Measurements from ENCODE around the gene KIF6.

Gene KIF6

DNA sequence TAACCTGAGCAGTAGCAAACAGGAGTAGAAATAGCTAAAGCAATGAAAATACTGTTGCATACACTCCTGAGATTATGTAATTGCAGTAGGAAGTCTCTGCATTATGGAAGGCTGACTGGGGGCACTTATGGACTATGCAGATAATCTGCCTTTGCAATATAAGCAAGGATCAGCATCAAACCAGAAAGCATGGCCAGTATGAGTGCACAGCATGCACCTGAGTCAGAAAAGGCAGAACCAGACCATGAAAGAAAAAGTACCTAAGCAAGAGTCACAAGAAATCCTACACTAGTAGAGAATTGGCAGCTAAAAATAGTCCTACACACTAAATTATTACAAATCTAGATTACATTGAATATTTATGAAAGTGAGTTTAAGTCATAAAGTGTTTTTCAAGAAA, 164.3 kb downstream of the KIF6 start:
- no peak overlapping the region for H2AFZ ChIP-seq (ENCODE audit: low read depth, low read length, severe bottlenecking)
- H3K9me2 ChIP-seq (replicated peaks; ENCODE audit: insufficient read depth, low read length), result no peaks in the 10 kb centered on the region
- no peaks in the 10 kb centered on the region for H3K9me3 ChIP-seq (ENCODE audit: insufficient read depth, low read length)

DNA sequence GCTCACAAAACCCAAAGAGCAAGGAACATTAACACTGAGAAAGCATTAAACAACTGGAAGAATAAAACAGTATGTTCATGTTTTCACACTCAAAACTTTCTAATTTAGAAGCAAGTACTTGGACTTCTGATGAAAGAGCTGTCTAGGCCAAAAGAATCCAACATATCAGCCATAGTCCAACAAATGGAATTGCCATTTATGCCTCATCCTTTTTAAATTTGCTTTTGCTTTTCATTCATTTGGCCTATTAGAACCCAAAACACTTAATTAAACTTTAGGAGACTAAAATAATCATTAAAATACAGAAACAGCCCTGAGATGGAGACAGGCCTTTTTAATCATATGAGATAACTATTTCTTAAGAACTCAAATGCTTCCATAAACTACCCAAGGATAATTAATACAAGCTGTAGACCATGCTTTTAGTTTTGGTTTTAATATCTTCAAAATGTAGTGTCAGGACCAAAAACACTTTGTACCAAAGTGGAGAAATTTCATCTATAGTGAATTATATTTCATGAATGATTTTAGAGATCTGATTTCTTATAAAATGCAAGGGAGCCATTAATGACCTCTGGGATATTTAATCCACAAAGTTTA, 166.5 kb downstream of the KIF6 start:
- TF ChIP-seq EZH2phosphoT487 (conservative IDR thresholded peaks at IDR 0.05; ENCODE audit: low read length), result no peak
- TF ChIP-seq, protein P1, sequence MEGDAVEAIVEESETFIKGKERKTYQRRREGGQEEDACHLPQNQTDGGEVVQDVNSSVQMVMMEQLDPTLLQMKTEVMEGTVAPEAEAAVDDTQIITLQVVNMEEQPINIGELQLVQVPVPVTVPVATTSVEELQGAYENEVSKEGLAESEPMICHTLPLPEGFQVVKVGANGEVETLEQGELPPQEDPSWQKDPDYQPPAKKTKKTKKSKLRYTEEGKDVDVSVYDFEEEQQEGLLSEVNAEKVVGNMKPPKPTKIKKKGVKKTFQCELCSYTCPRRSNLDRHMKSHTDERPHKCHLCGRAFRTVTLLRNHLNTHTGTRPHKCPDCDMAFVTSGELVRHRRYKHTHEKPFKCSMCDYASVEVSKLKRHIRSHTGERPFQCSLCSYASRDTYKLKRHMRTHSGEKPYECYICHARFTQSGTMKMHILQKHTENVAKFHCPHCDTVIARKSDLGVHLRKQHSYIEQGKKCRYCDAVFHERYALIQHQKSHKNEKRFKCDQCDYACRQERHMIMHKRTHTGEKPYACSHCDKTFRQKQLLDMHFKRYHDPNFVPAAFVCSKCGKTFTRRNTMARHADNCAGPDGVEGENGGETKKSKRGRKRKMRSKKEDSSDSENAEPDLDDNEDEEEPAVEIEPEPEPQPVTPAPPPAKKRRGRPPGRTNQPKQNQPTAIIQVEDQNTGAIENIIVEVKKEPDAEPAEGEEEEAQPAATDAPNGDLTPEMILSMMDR (IDR thresholded peaks at IDR 0.05; ENCODE audit: insufficient read depth, low read length, poor library complexity, severe bottlenecking), result no peak
- Histone ChIP-seq H3K27me3 (ENCODE audit: low read length) (no peaks in the 10 kb centered on the region), H2AFZ (ENCODE audit: low read depth, low read length, severe bottlenecking) (no peak overlapping the region), H3K9ac (ENCODE audit: low read length) (no peak overlapping the region), H3K79me2 (ENCODE audit: insufficient read depth, low read length) (no peaks in the 10 kb centered on the region), H3K4me2 (ENCODE audit: low read depth, low read length, poor library complexity, severe bottlenecking) (no peak overlapping the region), H3K4me3 (ENCODE audit: insufficient read depth, low read length, poor library complexity, severe bottlenecking) (no peak overlapping the region), H4K20me1 (ENCODE audit: low read depth, low read length) (no peaks in the 10 kb centered on the region), H3K27ac (ENCODE audit: low read depth, low read length) (no peak overlapping the region), H3K36me3 (ENCODE audit: low read length) (no peaks in the 10 kb centered on the region), H3F3A (ENCODE audit: insufficient read depth) (no peaks in the 10 kb centered on the region), H3K9me2 (replicated peaks; ENCODE audit: insufficient read depth, low read length) (no peaks in the 10 kb centered on the region), H3K9me3 (ENCODE audit: insufficient read depth, low read length) (no peaks in the 10 kb centered on the region)

More for the DNA sequence above, 164.3 kb downstream of the KIF6 start:
- TF ChIP-seq, protein P1 (IDR thresholded peaks at IDR 0.05; ENCODE audit: insufficient read depth, low read length, poor library complexity, severe bottlenecking), result no peak
- TF ChIP-seq EZH2phosphoT487 (conservative IDR thresholded peaks at IDR 0.05; ENCODE audit: low read length), result no peak
- Histone ChIP-seq H3K27ac (ENCODE audit: low read depth, low read length) (no peak overlapping the region), H3K4me2 (ENCODE audit: low read depth, low read length, poor library complexity, severe bottlenecking) (no peak overlapping the region), H3K36me3 (ENCODE audit: low read length) (no peaks in the 10 kb centered on the region), H3K79me2 (ENCODE audit: insufficient read depth, low read length) (no peaks in the 10 kb centered on the region), H3K9ac (ENCODE audit: low read length) (no peak overlapping the region), H3K27me3 (ENCODE audit: low read length) (no peaks in the 10 kb centered on the region), H3F3A (ENCODE audit: insufficient read depth) (no peaks in the 10 kb centered on the region), H4K20me1 (ENCODE audit: low read depth, low read length) (no peaks in the 10 kb centered on the region), H3K4me3 (ENCODE audit: insufficient read depth, low read length, poor library complexity, severe bottlenecking) (no peak overlapping the region)

DNA sequence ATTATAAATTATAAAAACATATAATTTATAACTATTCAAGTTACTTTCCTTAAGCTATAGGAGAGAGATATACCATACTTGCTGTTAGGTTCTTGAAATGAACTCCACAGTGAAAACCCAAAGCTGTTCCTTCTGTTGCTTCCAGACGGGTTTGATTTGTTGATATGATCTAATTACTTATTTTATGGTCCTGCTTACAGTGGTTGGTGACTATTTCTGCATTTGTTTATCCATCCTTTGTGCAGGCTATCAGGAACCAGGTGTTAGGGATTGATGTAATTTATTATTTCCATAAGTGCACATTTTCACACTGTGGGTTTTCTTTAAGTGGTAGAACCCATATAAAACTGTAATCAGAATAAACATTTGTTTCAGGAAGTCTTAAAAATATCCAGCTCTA, 167.1 kb downstream of the KIF6 start:
- H2AFZ ChIP-seq (ENCODE audit: low read depth, low read length, severe bottlenecking), result no peak overlapping the region
- H3K79me2 ChIP-seq (ENCODE audit: insufficient read depth, low read length), result no peaks in the 10 kb centered on the region
- no peak overlapping the region for H3K4me2 ChIP-seq (ENCODE audit: low read depth, low read length, poor library complexity, severe bottlenecking)

More for the DNA sequence above, 167.1 kb downstream of the KIF6 start:
- no peaks in the 10 kb centered on the region for H3K27me3 ChIP-seq (ENCODE audit: low read length)
- H3K9me3 ChIP-seq (ENCODE audit: insufficient read depth, low read length), result no peaks in the 10 kb centered on the region
- TF ChIP-seq, protein P1 (IDR thresholded peaks at IDR 0.05; ENCODE audit: insufficient read depth, low read length, poor library complexity, severe bottlenecking), result no peak
- no peak for TF ChIP-seq EZH2phosphoT487 (conservative IDR thresholded peaks at IDR 0.05; ENCODE audit: low read length)
- H3K36me3 ChIP-seq (ENCODE audit: low read length), result no peaks in the 10 kb centered on the region
- no peaks in the 10 kb centered on the region for H3K9me2 ChIP-seq (replicated peaks; ENCODE audit: insufficient read depth, low read length)
- no peak overlapping the region for H3K4me3 ChIP-seq (ENCODE audit: insufficient read depth, low read length, poor library complexity, severe bottlenecking)
- no peak overlapping the region for H3K27ac ChIP-seq (ENCODE audit: low read depth, low read length)
- no peaks in the 10 kb centered on the region for H3F3A ChIP-seq (ENCODE audit: insufficient read depth)
- H4K20me1 ChIP-seq (ENCODE audit: low read depth, low read length), result no peaks in the 10 kb centered on the region
- H3K9ac ChIP-seq (ENCODE audit: low read length), result no peak overlapping the region
